G401 (cell line): Measurements from ENCODE around the gene ULK1. TPM values are rescaled to one million over a fixed set of nuclear protein-coding genes. Genes with fewer than 3 reads are reported as not detected.
"Not testable (repeated sequence)": the region's sequence is repeated elsewhere in the genome, so short reads cannot be mapped to it uniquely, and the experiment has no call there.

Experiments
- DNase-seq: peaks from one replicate; pipeline ENCODE4 v3.0.0-alpha.2; 2015; ENCODE audit warnings: low spot score
- in situ Hi-C: cut with HindIII; loops from 2 replicates; pipeline ENCODE4 v1.10.0; 2016; ENCODE audit warnings: low sequenced_read_pairs, mixed read lengths
- total RNA-seq: library from RNA; depleted of rRNA; stranded (reverse); fragments of >200 nt; shearing (Covaris generic); gene quantifications from 2 replicates; pipeline ENCODE4 v1.2.3, GENCODE V29; 2014

ULK1 gene
- total RNA-seq, 1 experiment from 2014 or later = 11.1 TPM

DNA sequence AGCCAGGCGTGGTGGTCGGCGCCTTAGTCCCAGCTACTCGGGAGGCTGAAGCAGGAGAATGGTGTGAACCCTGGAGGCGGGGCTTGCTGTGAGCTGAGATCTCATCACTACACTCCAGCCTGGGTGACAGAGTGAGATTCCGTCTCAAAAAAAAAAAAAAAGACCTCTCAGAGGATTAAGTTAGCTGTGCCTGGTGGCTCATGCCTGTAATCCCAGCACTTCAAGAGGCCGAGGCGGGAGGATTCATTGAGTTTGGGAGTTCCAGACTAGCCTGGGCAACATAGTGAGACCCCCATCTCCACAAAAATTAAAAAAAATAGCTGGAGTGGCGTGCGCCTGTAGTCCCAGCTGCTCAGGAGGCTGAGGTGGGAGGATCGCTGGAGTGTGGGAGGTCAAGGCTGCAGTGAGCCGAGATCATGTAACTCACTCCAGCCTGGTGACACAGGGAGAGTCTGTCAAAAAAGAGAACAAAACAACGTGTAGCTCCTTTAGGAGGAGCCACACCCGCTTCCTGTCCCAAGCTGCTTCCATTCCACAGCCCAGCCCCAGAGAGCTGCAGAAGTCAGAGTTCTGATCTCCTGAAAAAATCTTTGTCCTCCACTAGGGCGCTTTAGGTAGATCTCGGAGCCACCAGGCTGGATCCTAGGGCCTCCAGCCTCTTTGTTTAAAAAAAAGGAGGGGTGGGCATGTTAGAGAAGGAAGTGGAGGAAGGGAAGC lies 11.5 kb upstream of the ULK1 start:
- in situ Hi-C loops = no loop called here
- no peak for DNase-seq

DNA sequence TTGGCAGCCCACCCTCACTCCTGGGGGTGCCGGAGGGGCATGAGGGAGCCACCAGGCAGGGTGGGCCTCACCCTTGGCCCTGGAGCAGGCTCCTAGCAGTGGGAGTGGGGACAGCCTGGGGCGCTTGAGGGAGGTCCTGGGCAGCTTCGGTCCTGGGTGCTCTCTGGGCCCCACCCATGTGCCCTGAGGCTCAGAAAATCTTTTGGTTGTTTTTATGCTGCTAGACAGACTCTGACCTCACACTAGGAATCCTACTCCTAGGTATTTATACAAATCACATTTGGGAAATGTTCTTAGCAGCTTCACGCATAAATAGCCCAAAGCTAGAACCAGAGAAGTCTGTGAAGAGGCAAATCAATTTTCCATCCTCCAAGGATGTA lies 10.9 kb upstream of the ULK1 start:
- DNase-seq = no peak
- in situ Hi-C loops = no loop called here

DNA sequence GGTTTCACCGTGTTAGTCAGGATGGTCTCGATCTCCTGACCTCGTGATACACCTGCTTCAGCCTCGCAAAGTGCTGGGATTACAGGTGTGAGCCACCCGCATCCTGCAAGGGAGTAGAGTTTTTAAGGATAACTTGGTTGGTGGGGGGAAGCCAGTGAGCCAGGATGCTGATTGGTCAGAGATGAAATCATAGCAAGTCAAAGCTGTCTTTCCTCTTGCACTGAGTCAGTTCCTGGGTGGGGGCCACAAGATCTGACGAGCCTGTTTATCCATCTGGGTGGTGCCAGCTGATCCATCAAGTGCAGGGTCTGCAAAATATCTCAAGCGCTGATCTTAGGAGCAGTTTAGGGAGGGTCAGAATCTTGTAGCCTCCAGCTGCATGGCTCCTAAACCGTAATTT lies 9.3 kb upstream of the ULK1 start:
- in situ Hi-C loops = not testable (repeated sequence)

DNA sequence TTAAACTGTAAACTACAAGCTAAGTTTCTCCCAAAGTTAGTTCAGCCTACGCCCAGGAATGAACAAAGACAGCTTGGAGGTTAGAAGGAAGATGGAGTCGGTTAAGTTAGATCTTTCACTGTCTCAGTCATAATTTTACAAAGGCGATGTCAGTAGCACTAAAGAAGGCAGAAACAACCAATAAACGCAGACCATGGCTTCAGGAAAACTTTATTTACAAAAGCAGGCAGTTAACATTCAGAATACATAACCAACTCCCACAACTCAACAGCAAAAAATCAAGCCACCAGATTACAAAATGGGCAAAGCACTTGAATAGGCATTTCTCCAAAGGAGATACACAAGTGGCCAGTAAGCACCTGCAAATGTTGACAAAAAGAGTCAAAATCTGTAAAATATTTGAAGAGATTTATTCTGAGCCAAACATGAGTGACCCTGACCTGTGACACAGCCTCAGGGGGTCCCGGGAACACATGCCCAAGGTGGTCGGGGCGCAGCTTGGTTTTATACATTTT lies 8.8 kb upstream of the ULK1 start:
- no peak for DNase-seq
- in situ Hi-C loops = no loop called here

More for the DNA sequence above, 9.3 kb upstream of the ULK1 start:
- DNase-seq = not testable (repeated sequence)

DNA sequence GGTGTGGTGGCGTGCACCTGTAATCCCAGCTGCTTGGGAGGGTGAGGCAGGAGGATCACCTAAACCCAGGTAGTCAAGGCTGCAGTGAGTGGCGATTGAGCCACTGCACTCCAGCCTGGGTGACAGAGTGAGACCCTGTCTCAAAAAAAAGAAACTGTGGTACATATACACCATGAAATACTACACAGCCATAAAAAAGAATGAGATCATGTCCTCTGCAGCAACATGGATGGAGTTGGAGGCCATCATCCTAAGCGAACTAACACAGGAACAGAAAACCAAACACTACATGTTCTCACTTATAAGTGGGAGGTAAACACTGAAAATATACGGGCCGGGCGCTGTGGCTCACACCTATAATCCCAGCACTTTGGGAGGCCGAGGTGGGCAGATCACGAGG lies 2.7 kb upstream of the ULK1 start:
- DNase-seq, in situ Hi-C loops: not testable (repeated sequence)

DNA sequence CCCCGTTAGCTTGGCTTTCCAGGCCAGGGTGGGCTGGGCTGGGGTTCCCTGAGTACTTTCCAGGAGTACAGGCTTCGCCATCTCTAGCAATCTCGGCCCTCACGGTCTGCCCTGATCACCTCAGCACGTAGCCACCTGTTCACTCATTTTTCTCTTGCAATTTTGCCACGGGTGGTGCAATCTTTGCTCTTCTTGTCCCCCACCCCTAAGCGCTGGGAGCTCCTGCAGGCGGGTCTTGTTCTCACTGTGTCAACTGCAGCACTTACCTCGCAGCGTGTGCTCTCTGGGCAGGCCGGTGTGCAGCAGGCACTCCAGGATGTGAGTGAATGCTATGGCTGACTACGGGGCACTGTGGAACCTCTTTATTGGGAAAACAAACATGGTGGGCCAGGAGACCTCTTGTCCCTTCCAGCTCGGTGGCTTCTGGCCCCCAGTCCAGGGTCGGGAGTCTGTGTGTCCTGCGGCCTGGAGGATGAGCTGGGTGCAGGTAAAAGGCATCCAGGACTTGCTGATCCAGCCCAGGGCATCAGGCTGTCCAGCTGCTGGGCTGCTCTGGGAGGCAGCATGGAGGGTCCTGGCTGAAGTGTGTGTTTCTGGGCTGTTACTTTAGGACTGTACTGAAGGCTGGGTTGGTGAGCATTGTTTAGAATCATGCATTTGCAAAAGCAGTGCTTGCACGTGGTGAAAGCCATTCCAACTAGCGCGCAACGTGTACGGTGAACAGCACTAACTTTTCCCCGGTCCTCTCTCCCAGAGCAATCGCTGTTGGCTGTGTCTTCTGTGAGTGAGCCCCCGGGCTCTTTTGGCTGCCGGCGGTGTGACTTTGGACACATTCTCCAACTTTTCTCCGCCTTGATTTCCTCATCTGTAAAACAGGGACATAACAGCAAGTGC lies 1.5 kb upstream of the ULK1 start:
- in situ Hi-C loops = no loop called here
- no peak for DNase-seq

DNA sequence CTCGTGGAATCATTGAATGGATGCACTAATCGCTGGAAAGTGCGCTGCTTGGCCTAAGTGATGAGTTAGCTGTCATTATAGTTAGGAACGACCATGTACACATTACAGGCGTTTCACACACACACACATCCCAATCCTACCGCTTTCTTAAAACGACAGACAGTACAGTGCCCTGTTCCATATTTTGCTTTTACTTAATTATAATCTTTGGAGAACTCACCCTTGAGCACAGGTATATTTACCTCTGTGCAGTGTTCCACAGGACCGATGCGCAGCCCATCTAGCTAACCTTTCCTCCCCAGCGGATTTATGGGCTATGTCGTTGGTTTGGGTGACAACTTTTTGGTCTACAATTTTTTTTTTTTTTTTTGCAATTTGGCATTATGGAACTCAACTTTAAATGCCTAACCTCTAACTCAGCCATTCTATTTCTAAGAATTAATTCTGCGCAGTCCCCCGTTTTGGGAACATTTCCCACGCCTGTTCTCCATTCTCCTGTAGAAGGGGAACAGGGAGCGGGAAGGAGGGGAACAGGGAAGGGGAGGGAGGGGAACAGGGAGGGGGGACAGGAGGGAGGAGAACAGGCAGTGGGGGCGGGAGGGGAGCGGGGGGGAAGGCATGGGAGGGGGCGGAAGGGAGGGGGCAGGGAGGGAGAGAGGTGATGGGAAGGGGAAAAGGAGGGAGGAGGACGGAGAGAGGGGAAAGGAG lies 663 bp upstream of the ULK1 start:
- DNase-seq = no peak
- in situ Hi-C loops = no loop called here

DNA sequence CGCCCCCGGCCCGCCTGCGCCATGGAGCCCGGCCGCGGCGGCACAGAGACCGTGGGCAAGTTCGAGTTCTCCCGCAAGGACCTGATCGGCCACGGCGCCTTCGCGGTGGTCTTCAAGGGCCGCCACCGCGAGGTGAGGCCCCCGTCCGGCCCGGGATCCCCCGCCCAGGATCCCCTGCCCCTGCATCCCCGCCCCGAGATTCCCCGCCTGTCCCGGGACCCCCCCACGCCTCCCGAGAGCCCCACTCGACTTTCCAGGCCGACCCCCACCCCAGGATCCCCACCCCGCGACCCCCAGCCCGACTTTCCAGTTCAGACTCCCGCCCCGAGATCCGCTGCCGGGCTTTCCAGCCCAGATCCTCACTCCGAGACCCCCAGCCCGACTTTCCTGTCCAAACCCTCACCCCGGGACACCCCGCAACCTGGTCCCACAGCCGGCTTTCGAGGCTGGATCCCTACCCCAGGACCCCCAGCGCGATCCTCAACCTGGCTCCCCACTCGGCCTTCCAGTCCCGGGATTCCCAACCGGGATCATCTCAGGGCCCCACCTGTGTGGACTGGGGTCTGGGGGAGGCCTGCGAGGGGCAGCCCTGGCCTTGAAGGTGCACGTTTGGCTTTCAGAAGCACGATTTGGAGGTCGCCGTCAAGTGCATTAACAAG lies 688 bp downstream of the ULK1 start:
- in situ Hi-C loops = no loop called here
- no peak for DNase-seq

DNA sequence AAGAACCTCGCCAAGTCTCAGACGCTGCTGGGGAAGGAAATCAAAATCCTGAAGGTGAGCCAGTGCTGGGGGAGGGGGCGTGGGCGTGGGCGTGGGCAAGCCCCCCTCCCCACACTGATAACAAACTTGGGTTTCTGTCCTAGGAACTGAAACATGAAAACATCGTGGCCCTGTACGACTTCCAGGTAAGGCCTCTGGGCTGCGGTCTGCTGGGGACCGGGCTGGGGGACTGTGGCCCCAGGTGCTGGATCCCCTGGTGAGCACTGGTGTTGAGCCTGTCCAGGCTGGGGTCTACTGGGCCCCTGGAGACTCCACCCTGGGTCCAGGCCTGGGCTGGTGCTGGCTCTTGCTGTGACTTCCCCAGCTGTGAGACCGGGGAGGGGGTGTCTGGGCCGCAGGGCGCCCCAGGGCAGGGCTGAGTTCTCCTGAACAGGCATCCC lies 1.2 kb downstream of the ULK1 start:
- peak; percentile 8 for DNase-seq
- in situ Hi-C loops = no loop called here

DNA sequence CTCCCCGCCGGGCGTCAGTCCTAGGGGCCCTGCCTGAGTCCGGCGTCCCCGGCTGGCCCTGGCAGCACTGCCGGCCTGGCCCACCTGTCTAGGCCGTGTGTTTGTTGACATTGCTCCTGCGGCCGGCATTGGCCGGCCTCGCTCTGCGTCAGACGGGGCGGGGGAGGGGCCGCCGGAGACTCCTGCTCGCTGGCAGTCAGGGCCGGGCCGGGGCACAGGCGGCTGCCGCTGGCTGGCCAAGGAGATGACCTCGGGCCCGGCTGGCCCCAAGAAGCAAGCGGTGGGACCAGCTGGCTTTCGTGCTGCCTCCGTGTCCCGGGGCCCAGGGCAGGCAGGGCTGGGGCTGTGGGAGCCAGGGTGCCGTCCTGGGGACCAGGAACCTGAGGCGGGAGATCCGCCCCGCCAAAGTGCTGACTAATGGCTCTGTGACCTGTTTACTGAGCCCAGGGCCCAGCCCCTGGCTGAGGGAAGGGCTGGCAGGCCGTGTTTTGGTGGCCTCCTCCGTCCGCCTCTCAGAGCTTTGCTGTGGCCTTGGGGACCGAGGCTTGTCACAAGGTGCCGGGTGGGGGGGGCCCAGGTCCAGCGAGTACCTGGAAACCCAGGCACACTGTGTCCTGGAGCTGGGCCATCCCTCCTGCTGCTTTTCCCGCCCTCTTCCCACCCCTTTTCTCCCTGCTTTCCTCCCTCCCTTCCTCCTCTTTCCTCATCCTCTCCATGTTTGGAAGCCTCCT lies 1.8 kb downstream of the ULK1 start:
- peak; percentile 97 for DNase-seq
- in situ Hi-C loops = no loop called here

DNA sequence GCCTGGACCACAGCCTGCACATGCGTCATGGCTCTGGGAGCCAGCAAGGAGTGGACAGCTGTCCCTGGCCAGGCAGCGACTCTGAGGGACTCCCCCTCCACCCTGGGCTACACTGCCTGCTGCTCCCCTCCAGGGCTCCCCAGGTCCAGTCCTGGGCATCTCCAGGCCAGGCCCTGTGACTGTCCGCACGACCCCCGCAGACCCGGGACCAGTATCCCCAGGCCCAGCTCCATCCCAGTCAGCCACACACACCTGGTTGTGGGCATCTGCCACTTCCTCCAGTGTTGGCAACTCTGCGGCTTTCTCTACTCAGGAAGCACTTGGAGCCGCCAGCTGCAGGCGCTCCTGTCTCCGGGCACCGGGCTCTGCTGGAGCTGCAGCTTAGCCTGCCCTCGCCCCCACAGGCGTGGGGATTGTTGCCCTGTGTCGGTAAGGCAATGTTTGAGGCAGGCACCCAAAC lies 2.4 kb downstream of the ULK1 start:
- DNase-seq = no peak
- in situ Hi-C loops = no loop called here

DNA sequence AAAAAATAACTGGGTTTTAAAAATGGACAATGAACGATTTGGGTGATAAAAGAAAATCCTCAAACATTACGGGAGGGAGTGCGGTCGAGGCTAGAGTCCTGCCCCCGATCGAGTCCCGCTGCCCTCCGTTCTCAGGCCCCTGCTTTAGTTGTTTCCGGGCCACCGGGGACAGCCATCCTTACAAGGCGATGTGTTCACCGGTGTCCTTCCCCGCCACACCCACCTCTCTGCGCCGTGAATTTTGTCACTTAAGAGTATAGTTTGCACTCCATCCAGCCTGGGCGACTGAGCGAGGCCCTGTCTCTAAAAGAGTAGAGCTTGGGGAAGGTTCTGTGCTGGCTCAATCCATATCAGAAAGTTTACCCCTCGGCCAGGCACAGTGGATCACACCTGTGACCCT lies 2.9 kb downstream of the ULK1 start:
- no peak for DNase-seq
- in situ Hi-C loops = no loop called here

DNA sequence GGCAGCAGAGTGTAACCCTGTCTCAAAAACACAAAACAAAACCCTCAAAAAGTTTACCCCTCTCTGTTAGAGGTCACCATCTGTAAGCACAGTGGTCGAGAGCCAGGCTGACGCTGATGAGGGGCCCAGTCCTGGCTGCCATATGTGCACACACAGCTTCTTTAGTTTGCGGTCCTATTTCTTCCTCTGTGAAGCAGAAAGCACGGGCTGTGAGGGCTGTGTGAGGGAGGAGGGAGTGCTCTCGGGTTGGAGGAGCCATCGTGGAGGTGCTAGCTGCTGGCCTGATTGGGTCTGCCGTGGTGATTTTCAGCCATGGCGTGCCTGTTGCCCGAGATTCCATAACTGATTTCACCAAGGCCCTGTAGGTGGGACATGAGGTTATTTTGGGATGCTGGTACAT lies 3.5 kb downstream of the ULK1 start:
- peak; percentile 38 for DNase-seq
- in situ Hi-C loops = no loop called here

DNA sequence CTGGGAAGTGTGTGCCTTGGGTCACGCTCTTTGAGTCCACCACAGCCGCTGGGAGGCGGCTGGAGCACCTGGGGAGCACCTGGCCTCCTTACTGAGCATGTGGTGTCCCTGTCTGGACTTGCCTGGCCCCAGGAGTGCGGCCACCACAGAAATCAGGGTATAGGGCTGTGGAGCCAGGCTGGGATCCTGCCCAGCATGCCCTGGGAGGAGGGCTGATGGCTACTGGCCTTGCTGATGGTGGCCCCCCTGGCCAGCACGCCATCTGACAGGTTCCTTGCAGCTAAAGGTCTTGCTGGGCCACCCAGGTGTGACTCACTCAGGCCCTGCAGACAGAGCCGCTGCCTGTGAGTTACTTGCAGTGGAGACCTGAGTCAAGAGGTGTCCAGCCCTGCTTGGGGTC lies 6.0 kb downstream of the ULK1 start:
- in situ Hi-C loops = no loop called here
- no peak for DNase-seq

DNA sequence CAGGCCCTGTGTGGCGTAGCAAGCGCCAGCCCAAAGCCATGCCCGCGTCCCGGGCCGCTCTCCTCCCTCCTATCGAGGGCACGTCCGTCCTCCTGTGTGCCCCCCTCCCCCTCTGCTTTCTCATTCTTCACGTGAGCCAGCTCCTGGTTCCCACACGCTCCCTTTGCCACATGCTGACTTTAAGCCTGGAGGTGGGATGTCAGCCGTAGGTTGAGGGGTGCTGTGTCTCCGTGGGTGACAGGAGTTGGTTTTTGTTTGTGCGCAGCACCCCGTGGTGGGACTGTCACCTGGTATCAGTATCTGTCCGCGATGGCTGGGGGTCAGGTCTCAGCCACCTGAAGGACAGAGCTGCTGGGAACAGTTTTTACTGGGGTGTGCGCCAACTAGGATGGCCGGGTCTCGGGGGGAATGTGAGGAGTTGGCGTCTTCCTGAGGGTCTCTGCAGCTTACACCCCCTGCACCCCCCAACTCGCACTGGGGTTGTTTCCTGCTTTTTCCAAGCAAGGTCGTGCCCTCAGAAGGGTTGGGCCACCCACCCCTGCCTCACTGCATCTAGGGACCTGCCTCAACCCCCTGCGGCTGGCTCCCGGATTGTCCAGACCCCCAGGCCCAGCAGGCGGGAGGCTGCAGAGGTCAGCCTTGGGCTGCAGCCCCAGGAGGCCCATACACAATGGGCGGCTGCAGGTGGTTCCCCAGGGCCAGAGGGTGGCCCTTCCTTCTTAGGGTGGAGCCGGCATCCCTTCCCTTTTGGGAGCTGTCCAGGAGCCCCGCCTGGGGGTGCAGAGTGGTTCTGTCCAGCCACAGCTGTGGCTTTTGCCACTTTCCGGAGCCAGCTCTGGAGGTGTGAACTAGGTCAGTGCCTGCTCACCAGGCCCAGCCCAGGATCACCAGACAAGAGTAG lies 7.3 kb downstream of the ULK1 start:
- no peak for DNase-seq
- in situ Hi-C loops = no loop called here

DNA sequence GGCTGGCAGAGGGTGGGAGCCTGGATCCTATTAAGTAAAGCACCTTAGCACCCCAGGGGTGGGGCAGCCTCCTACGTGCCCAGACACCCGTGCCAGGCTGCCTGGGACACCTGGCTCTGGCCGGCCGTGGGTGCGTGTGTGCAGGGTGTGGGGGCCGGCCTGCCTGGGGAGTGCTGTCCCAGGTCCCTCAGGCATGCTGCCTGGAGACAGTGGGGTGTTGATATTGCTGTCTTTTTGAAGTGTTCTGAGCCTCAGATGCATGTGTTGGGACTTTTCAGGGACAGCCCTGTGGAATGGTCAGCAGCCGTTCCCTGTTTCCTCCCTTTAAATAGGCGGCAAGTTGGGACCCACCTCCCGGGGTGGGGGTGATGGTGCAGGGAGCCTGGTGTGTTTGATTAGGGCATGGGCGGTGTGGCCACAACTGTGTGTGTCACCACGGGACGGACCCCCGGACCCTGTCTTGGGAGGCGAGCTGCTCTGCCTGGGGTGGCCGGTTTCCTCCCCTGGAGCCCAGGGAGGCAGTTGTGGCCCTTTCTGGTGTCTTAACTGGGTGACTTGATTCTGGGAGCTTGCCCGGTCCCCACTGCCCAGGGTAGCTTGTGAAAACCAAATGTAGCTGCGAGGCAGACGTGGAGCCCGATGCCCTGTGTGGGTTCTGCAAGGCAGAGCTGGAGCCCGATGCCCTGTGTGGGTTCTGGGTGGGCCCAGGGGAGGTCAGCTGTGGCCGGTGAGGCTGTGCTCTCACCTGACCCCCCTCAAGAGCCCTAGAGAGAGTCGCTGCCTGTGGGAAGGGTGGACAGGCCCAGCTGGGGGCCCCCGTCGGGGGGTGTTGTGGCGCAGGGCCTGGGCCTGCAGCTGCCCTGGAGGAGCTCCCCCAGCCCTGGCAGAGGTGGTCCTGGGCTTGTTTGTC lies 8.2 kb downstream of the ULK1 start:
- in situ Hi-C loops = no loop called here
- DNase-seq = no peak
